ENCODE results near the gene MICAL3. TPM values are rescaled to one million over a fixed set of nuclear protein-coding genes. Genes with fewer than 3 reads are reported as not detected.

Gene MICAL3
- total RNA-seq, 3 donors from 2014 or later (not counting 1 experiment from before 2014, with no cell fraction given) = 17.1 to 36.3 (median 34.3) TPM

DNA sequence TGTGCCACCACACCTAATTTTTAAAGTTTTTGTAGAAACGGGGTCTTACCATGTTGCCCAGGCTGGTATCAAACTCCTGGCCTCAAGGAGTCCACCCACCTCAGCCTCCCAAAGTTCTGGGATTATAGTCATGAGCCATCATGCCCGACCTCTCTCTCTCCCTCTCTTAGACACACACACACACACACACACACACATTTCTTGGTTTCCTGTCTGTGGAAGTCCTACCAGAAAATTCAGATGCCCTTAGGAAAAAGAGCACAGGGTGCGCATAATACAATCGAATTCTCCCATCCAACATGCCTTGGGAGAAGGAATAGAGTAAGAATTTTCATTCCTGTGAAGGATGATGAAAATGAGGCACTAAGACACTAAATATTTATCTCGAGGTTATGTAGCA lies 10.4 kb downstream of the MICAL3 start:
- Histone ChIP-seq H3K4me1 (ENCODE audit: control insufficient read depth, insufficient read depth, low read length) (no peaks in the 10 kb centered on the region), H3K27me3 (ENCODE audit: control insufficient read depth, insufficient read depth, low read length) (no peaks in the 10 kb centered on the region), H3K4me3 (ENCODE audit: low read length) (no peak overlapping the region), H3K27ac (ENCODE audit: low read length) (no peak overlapping the region), H3K36me3 (ENCODE audit: control insufficient read depth, insufficient read depth, low read length) (no peaks in the 10 kb centered on the region), H3K9me3 (ENCODE audit: control insufficient read depth, insufficient read depth, low read length) (no peaks in the 10 kb centered on the region)
- no peaks in the 10 kb centered on the region for H3K36me3 Mint-ChIP-seq
- no peaks in the 10 kb centered on the region for H3K27me3 Mint-ChIP-seq (ENCODE audit: low read depth in 2 of 2)
- H3K27ac Mint-ChIP-seq = no peak overlapping the region
- 62% methylated on average over 5 of the region's 5 CpGs for WGBS (ENCODE audit: insufficient coverage)
- H3K4me3 Mint-ChIP-seq = no peak overlapping the region
- intact Hi-C loops (cut with micrococcal nuclease) = no loop called here
- TF ChIP-seq, protein P1, sequence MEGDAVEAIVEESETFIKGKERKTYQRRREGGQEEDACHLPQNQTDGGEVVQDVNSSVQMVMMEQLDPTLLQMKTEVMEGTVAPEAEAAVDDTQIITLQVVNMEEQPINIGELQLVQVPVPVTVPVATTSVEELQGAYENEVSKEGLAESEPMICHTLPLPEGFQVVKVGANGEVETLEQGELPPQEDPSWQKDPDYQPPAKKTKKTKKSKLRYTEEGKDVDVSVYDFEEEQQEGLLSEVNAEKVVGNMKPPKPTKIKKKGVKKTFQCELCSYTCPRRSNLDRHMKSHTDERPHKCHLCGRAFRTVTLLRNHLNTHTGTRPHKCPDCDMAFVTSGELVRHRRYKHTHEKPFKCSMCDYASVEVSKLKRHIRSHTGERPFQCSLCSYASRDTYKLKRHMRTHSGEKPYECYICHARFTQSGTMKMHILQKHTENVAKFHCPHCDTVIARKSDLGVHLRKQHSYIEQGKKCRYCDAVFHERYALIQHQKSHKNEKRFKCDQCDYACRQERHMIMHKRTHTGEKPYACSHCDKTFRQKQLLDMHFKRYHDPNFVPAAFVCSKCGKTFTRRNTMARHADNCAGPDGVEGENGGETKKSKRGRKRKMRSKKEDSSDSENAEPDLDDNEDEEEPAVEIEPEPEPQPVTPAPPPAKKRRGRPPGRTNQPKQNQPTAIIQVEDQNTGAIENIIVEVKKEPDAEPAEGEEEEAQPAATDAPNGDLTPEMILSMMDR (IDR thresholded peaks at IDR 0.05) = no peak
- no peak for ATAC-seq
- no peaks in the 10 kb centered on the region for H3K9me3 Mint-ChIP-seq
- no peaks in the 10 kb centered on the region for H3K4me1 Mint-ChIP-seq
- no peak for DNase-seq

DNA sequence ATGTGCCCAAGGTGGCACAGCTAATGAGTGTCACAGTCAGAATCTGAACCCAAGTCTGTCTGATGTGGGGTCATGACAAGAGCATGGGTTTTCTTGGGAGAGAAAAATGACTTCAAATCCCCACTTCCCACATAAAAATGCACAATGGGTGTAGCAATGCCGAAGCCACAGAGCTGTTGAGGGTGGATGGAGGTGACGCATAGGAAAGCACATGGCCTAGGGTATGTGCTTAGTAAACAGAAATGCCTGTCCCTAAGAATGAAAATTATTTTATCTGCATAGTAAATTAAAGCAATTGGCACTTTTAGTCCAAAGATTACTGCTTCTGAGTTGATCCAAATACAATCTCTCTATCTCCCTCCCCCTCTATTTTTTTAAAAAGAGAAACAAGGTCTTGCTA lies 10.9 kb downstream of the MICAL3 start:
- Histone ChIP-seq H3K27ac (ENCODE audit: low read length) (no peak overlapping the region), H3K27me3 (ENCODE audit: control insufficient read depth, insufficient read depth, low read length) (no peaks in the 10 kb centered on the region), H3K4me1 (ENCODE audit: control insufficient read depth, insufficient read depth, low read length) (no peaks in the 10 kb centered on the region), H3K36me3 (ENCODE audit: control insufficient read depth, insufficient read depth, low read length) (no peaks in the 10 kb centered on the region), H3K4me3 (ENCODE audit: low read length) (no peak overlapping the region), H3K9me3 (ENCODE audit: control insufficient read depth, insufficient read depth, low read length) (no peaks in the 10 kb centered on the region)
- no peaks in the 10 kb centered on the region for H3K36me3 Mint-ChIP-seq
- H3K9me3 Mint-ChIP-seq = no peaks in the 10 kb centered on the region
- no peak for ATAC-seq
- H3K27ac Mint-ChIP-seq = no peak overlapping the region
- H3K27me3 Mint-ChIP-seq (ENCODE audit: low read depth in 2 of 2) = no peaks in the 10 kb centered on the region
- no peak overlapping the region for H3K4me3 Mint-ChIP-seq
- 100% methylated on average over 1 of the region's 2 CpGs for WGBS (ENCODE audit: insufficient coverage)
- H3K4me1 Mint-ChIP-seq = no peaks in the 10 kb centered on the region
- intact Hi-C loops (cut with micrococcal nuclease) = no loop called here
- no peak for DNase-seq
- TF ChIP-seq, protein P1 (IDR thresholded peaks at IDR 0.05) = no peak

DNA sequence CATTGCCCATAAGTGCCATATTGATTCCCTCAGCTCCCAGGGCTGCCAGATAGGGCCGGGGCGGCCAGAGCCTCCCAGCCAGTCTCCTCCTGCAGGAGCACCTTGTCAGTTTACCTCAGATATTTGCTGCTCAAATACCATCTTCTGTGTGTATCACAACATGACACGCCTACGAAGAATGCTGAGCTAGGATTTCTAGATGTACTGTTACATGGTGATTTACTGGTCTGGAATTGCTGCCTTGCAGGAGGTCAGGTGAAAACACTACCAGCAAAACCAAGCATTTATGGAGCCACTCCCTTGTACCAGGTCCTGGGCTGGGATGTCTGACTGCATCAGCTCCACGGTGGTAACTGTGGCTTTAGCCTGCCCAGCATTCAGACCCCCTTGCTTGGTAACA lies 11.8 kb downstream of the MICAL3 start:
- WGBS (ENCODE audit: insufficient coverage) = 97% methylated on average over 5 of the region's 5 CpGs
- H3K36me3 Mint-ChIP-seq = no peaks in the 10 kb centered on the region
- Histone ChIP-seq H3K4me1 (ENCODE audit: control insufficient read depth, insufficient read depth, low read length) (no peaks in the 10 kb centered on the region), H3K9me3 (ENCODE audit: control insufficient read depth, insufficient read depth, low read length) (no peaks in the 10 kb centered on the region), H3K36me3 (ENCODE audit: control insufficient read depth, insufficient read depth, low read length) (no peaks in the 10 kb centered on the region), H3K27ac (ENCODE audit: low read length) (no peak overlapping the region), H3K4me3 (ENCODE audit: low read length) (no peak overlapping the region), H3K27me3 (ENCODE audit: control insufficient read depth, insufficient read depth, low read length) (no peaks in the 10 kb centered on the region)
- no peaks in the 10 kb centered on the region for H3K9me3 Mint-ChIP-seq
- H3K27me3 Mint-ChIP-seq (ENCODE audit: low read depth in 2 of 2) = no peaks in the 10 kb centered on the region
- no peak for ATAC-seq
- H3K27ac Mint-ChIP-seq = no peak overlapping the region
- no peaks in the 10 kb centered on the region for H3K4me1 Mint-ChIP-seq
- TF ChIP-seq, protein P1 (IDR thresholded peaks at IDR 0.05) = no peak
- intact Hi-C loops (cut with micrococcal nuclease) = no loop called here
- no peak for DNase-seq
- no peak overlapping the region for H3K4me3 Mint-ChIP-seq

DNA sequence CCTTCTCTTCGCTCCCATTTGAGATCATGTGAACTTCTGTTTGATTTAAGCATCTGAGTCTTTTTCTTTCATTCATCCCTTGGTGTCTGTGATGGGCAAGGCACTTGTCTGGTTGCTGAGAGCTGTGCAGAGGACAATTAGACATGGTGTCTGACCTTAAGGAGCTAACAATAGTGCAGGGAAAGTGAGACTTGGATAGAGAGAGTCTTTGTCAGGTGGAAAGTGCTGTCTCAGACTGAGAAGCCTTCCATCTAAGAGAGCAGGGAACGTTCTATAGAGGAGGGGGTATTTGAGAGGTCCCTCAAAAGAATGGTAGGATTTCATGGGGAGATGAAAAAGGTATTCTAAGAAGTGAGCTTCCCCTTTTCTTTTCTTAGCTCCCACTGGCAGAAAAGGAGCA lies 14.1 kb downstream of the MICAL3 start:
- DNase-seq = no peak
- no peak overlapping the region for H3K4me3 ChIP-seq (ENCODE audit: low read length)
- Mint-ChIP-seq H3K27ac (no peak overlapping the region), H3K4me1 (no peaks in the 10 kb centered on the region), H3K27me3 (ENCODE audit: low read depth in 2 of 2) (peaks cover 4 to 7% of the 10 kb centered on the region in 2 donors), H3K4me3 (no peak overlapping the region), H3K9me3 (no peaks in the 10 kb centered on the region), H3K36me3 (no peaks in the 10 kb centered on the region)
- WGBS (ENCODE audit: insufficient coverage) = 82% methylated on average over 2 of the region's 2 CpGs
- no peaks in the 10 kb centered on the region for H3K9me3 ChIP-seq (ENCODE audit: control insufficient read depth, insufficient read depth, low read length)
- no peaks in the 10 kb centered on the region for H3K36me3 ChIP-seq (ENCODE audit: control insufficient read depth, insufficient read depth, low read length)
- no peaks in the 10 kb centered on the region for H3K4me1 ChIP-seq (ENCODE audit: control insufficient read depth, insufficient read depth, low read length)
- TF ChIP-seq, protein P1 (IDR thresholded peaks at IDR 0.05) = no peak
- H3K27me3 ChIP-seq (ENCODE audit: control insufficient read depth, insufficient read depth, low read length) = no peaks in the 10 kb centered on the region
- intact Hi-C loops (cut with micrococcal nuclease) = no loop called here
- no peak for ATAC-seq
- no peak overlapping the region for H3K27ac ChIP-seq (ENCODE audit: low read length)

Data from natural killer cell (primary cell).